ENCODE results near the gene ERAS.

GRCh38 chrX:48835524-48836329 is 9.4 kb downstream of the ERAS start, which contains the start of gene PCSK1N:
- no peak for TF ChIP-seq CTCF (IDR thresholded peaks at IDR 0.05)
- no peak for TF ChIP-seq POLR2A (IDR thresholded peaks at IDR 0.05)
